K562 (cell line): ENCODE measurements around the gene NCAM2. TPM values are rescaled to one million over a fixed set of nuclear protein-coding genes. Genes with fewer than 3 reads are reported as not detected.

Source experiments
- ATAC-seq: fragments of 200-7000 bp; cut with Tn5 transposase; 3 replicates; pipeline ENCODE4 v1.9.1; 2020; ENCODE audit warnings: moderate library complexity
- BruUV-seq: library from RNA; stranded (reverse); fragments of 400-500 nt; replicated peaks from 2 replicates; lab custom pipeline; 2021; lab: Mats Ljungman, UMichigan
- CTCF ChIA-PET: fragments of 300-600 bp; formaldehyde crosslinking; extraction: SDS; loops from one replicate; lab custom pipeline; 2021; ENCODE audit warnings: low intra/inter-chr PET ratio; lab: Yijun Ruan, JAX
- POLR2A ChIA-PET: fragments of 300-600, 350-650 bp; sonication (Branson Sonifier 250); formaldehyde crosslinking; extraction: SDS; loops from one replicate; lab custom pipeline; 2021; ENCODE audit warnings: antibody characterized with exemption, inconsistent platforms; lab: Yijun Ruan, JAX
- DNase-seq, 4 experiments: peaks; one replicate each; pipeline versions ENCODE4 v3.0.0 to v3.0.0-alpha.2; 2011 to 2018; ENCODE audit warnings: low spot score in 3 of 4, mixed read lengths in 3 of 4; ENCODE audit errors: extremely low read depth in 1 of 4
- FAIRE-seq: peaks from 2 replicates; lab custom pipeline; 2011; peaks lifted over from hg19 to GRCh38; lab: Jason Lieb, UNC
- H2AFZ ChIP-seq: 2 replicates; pipeline ENCODE4 v1.6.0; 2011; ENCODE audit warnings: low read depth, low read length, control low read depth, inconsistent platforms
- H3K27ac ChIP-seq: fragments of 200-600 bp; 3 replicates; pipeline ENCODE4 v1.8.0; 2011; ENCODE audit warnings: low read depth, mild to moderate bottlenecking, control low read depth, inconsistent platforms, low read length, moderate library complexity, mixed read lengths; ENCODE audit errors: extremely low read depth
- H3K27me3 ChIP-seq, 2 experiments: fragments of 300-600 bp in 1 of 2; 2 replicates in 1 of 2; 3 replicates in 1 of 2; pipeline versions ENCODE4 v1.6.0 to v1.8.0; 2011; ENCODE audit warnings: inconsistent platforms in 2 of 2, low read length in 2 of 2, mild to moderate bottlenecking in 1 of 2, mixed read lengths in 1 of 2, moderate library complexity in 1 of 2; ENCODE audit not compliant: control insufficient read depth in 2 of 2, insufficient read depth in 2 of 2
- H3K36me3 ChIP-seq: fragments of 300-600 bp; 3 replicates; pipeline ENCODE4 v1.8.0; 2011; ENCODE audit warnings: mild to moderate bottlenecking, low read length, inconsistent platforms; ENCODE audit not compliant: control insufficient read depth, insufficient read depth
- H3K4me1 ChIP-seq, 2 experiments: fragments of 200-600 bp in 1 of 2; replicated peaks in 1 of 2; 2 replicates in 1 of 2; 3 replicates in 1 of 2; pipeline versions ENCODE4 v1.5.1 to v1.8.0; 2011; ENCODE audit warnings: inconsistent platforms in 2 of 2, low read length in 2 of 2, mild to moderate bottlenecking in 1 of 2, mixed read lengths in 1 of 2, moderate library complexity in 1 of 2; ENCODE audit not compliant: control insufficient read depth in 2 of 2, insufficient read depth in 2 of 2
- H3K4me2 ChIP-seq: 2 replicates; pipeline ENCODE4 v1.6.1; 2011; ENCODE audit warnings: low read length, control low read depth, inconsistent platforms, mixed read lengths; ENCODE audit not compliant: insufficient read depth
- H3K4me3 ChIP-seq: fragments of 200-600 bp; sonication (generic), shearing (Covaris generic); 2 replicates; pipeline ENCODE4 v1.5.1; 2016; ENCODE audit warnings: control low read depth, inconsistent platforms
- H3K79me2 ChIP-seq: fragments of 200-600 bp; 3 replicates; pipeline ENCODE4 v1.8.0; 2011; ENCODE audit warnings: low read length, inconsistent platforms; ENCODE audit not compliant: control insufficient read depth, insufficient read depth
- H3K9ac ChIP-seq, 2 experiments: 2 replicates each; pipeline versions ENCODE4 v1.6.0 to v1.6.1; 2011; ENCODE audit warnings: low read depth in 2 of 2, low read length in 2 of 2, control low read depth in 1 of 2, inconsistent platforms in 1 of 2, mild to moderate bottlenecking in 1 of 2, mixed read lengths in 1 of 2; ENCODE audit not compliant: insufficient read depth in 1 of 2
- H3K9me1 ChIP-seq: one replicate; pipeline ENCODE4 v1.6.0; 2011; ENCODE audit warnings: inconsistent platforms, mild to moderate bottlenecking, low read length, moderate library complexity; ENCODE audit not compliant: control insufficient read depth, insufficient read depth
- H3K9me3 ChIP-seq: replicated peaks from 2 replicates; pipeline ENCODE4 v1.5.1; 2011; ENCODE audit warnings: low read depth, low read length, inconsistent platforms; ENCODE audit not compliant: control insufficient read depth, insufficient read depth
- H4K20me1 ChIP-seq: replicated peaks from 2 replicates; pipeline ENCODE4 v1.6.1; 2011; ENCODE audit warnings: low read length, inconsistent platforms, mixed read lengths; ENCODE audit not compliant: control insufficient read depth, insufficient read depth
- BRD9 ChIP-seq: fragments of 450-650 bp; IDR thresholded peaks from 2 replicates; pipeline ENCODE4 v1.6.1; 2018; ENCODE audit warnings: low read depth; ENCODE audit not compliant: partially characterized antibody
- CGGBP1 ChIP-seq: fragments of 250-450 bp; sonication (Bioruptor Pico); IDR thresholded peaks from 2 replicates; pipeline ENCODE4 v1.9.0; 2021; ENCODE audit warnings: mild to moderate bottlenecking
- FOXJ2 ChIP-seq: fragments of 200-800 bp; sonication (Bioruptor generic); IDR thresholded peaks from 2 replicates; pipeline ENCODE4 v1.6.1; 2016; ENCODE audit warnings: missing genetic modification characterization, missing compliant biosample characterization
- FOXP1 ChIP-seq: sonication (generic); formaldehyde crosslinking; IDR thresholded peaks from 2 replicates; pipeline ENCODE4 v1.8.0; 2022; ENCODE audit warnings: mild to moderate bottlenecking, missing genetic modification reagents
- HDAC2 ChIP-seq: fragments of 450-650 bp; IDR thresholded peaks from 2 replicates; pipeline ENCODE4 v1.6.1; 2016; ENCODE audit warnings: mild to moderate bottlenecking
- HDAC3 ChIP-seq: fragments of 450-650 bp; IDR thresholded peaks from 2 replicates; pipeline ENCODE4 v1.6.1; 2018; ENCODE audit warnings: borderline replicate concordance, mild to moderate bottlenecking, moderate library complexity; ENCODE audit not compliant: partially characterized antibody
- POLR2AphosphoS5 ChIP-seq: IDR thresholded peaks from 2 replicates; pipeline ENCODE4 v1.6.1; 2011; ENCODE audit warnings: mild to moderate bottlenecking, low read depth, low read length, moderate library complexity; ENCODE audit not compliant: control insufficient read depth, insufficient read depth
- PREB ChIP-seq: sonication (generic); formaldehyde crosslinking; IDR thresholded peaks from 2 replicates; pipeline ENCODE4 v1.8.1; 2023; ENCODE audit warnings: mild to moderate bottlenecking, missing genetic modification reagents
- TCF7L2 ChIP-seq: fragments of 150-350 bp; IDR thresholded peaks from 2 replicates; pipeline ENCODE4 v1.6.1; 2016; ENCODE audit warnings: low read depth, mild to moderate bottlenecking, low read length, moderate library complexity
- ZNF146 ChIP-seq: IDR thresholded peaks from one replicate; pipeline ENCODE4 v1.6.1; 2018; ENCODE audit warnings: missing compliant biosample characterization; ENCODE audit not compliant: unreplicated experiment
- ZNF407 ChIP-seq: fragments of 450-650 bp; IDR thresholded peaks from 2 replicates; pipeline ENCODE4 v1.6.1; 2016; ENCODE audit warnings: low read depth
- ZNF584 ChIP-seq: fragments of 200-800 bp; sonication (Bioruptor generic); IDR thresholded peaks from 2 replicates; pipeline ENCODE4 v1.6.1; 2016; ENCODE audit warnings: low read depth, mild to moderate bottlenecking, missing genetic modification characterization, missing compliant biosample characterization
- WGBS: fragments of 100-300 bp; shearing (Covaris generic); methylation state at CpG from one replicate; pipeline ENCODE4 v1.1.6; 2016; ENCODE audit warnings: low coverage, mixed read lengths; ENCODE audit not compliant: insufficient coverage; ENCODE audit errors: missing lambda C conversion rate; 5-methylcytosine and 5-hydroxymethylcytosine counted together
- in situ Hi-C: fragments of 300-500 bp; cut with MboI; formaldehyde crosslinking; loops from 4 replicates; pipeline ENCODE4 v1.15.0; 2018; ENCODE audit warnings: inconsistent platforms, mixed read lengths
- intact Hi-C: fragments of 100-400 bp; cut with micrococcal nuclease; formaldehyde crosslinking; loops from 2 replicates; pipeline ENCODE4 v1.14.2; 2022
- polyA plus RNA-seq, 8 experiments: library from polyadenylated mRNA; depleted of rRNA in 4 of 8; stranded (reverse) in 5 of 8; unstranded in 3 of 8; fragments of >200 nt; fragmentation: Nextera tagmentation in 2 of 8; fragmentation: Illumina TruSeq in 1 of 8; extraction: Ambion mirVana in 2 of 8; extraction: Trizol in 1 of 8; gene quantifications; 2 replicates each; pipeline versions ENCODE4 v1.2.1 to v1.2.3, GENCODE V29; 2011 to 2014; ENCODE audit warnings: inconsistent platforms in 1 of 8, missing spikeins in 1 of 8
- total RNA-seq, 7 experiments: library from RNA; depleted of rRNA in 6 of 7; stranded (reverse); fragments of >200 nt in 6 of 7; fragmentation: Illumina TruSeq in 2 of 7; extraction: Trizol in 2 of 7; gene quantifications; 2 replicates each; pipeline versions ENCODE4 v1.2.1 to v1.2.3, GENCODE V29; 2011 to 2021; ENCODE audit warnings: low replicate concordance in 1 of 7

NCAM2 gene
- total and polyA plus RNA-seq, 9 of the 15 experiments (the other 6 are each of a cell fraction or from before 2014, with no cell fraction given) = 14.0 to 58.2 (median 27.8) TPM

DNA sequence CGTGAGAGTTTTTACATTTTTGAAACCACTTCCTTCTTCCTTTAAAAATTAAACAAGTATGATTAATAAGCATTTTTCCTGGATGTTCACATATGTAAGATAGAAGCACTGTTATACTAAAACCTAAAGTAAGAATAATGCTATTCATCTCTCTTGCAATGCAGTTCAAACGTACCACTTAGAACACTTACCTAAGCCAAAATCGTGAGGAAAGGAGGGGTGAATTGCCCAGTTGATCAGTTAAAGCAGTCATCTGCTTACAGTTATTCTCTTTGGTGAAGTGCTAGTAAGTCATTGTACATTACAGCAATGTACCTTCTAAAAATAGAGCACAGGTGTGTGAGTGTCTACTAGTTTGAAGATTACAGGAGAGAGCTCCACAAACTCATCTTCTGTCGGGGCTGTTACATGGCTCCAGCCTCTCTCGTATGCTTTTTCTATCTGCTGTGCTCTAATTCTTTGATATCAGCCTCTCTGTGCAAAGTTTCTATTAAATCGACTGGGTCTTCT, 3.4 kb downstream of the NCAM2 start:
- intact Hi-C loops (loop anchor here (5.0 kb wide), 2 partner anchors 371 to 686 kb away; no protein-coding TSS in a partner anchor), in situ Hi-C loops (loop anchor here (10.0 to 25.0 kb wide), 4 partner anchors 103 to 1786 kb away; no protein-coding TSS in a partner anchor)
- ATAC-seq = no peak
- no peaks in the 10 kb centered on the region for H3K9me3 ChIP-seq
- ChIA-PET POLR2A (no interaction called here), CTCF (no interaction called here)
- peaks cover 0 to 7% of the 10 kb centered on the region in 2 experiments; a peak in 1 of 5 replicates for H3K27me3 ChIP-seq
- TF ChIP-seq PREB = no peak
- TF ChIP-seq TCF7L2 = no peak
- no peak for TF ChIP-seq POLR2AphosphoS5
- TF ChIP-seq ZNF146 (CRISPR knock-in tag) = no peak
- no peak for TF ChIP-seq BRD9
- no peak for TF ChIP-seq HDAC2
- TF ChIP-seq FOXP1 (CRISPR knock-in tag) = no peak
- TF ChIP-seq HDAC3 = no peak
- no peak for TF ChIP-seq FOXJ2
- no peak for TF ChIP-seq ZNF584
- no peak for TF ChIP-seq ZNF407
- TF ChIP-seq CGGBP1 (CRISPR knock-in tag) = no peak
- H3K9me1 ChIP-seq = no peaks in the 10 kb centered on the region
- H3K4me2 ChIP-seq = no peak overlapping the region
- no peaks in the 10 kb centered on the region for H4K20me1 ChIP-seq
- WGBS = 3% methylated on average over 6 of the region's 6 CpGs
- no peak overlapping the region for H3K9ac ChIP-seq
- FAIRE-seq = no peak
- DNase-seq = no peak
- no TSS peak for BruUV-seq
- H3K4me3 ChIP-seq = no peak overlapping the region
- no peak overlapping the region for H2AFZ ChIP-seq
- H3K4me1 ChIP-seq = peaks cover 0 to 16% of the 10 kb centered on the region in 2 experiments; a peak in 3 of 5 replicates
- no peaks in the 10 kb centered on the region for H3K36me3 ChIP-seq
- H3K79me2 ChIP-seq = no peaks in the 10 kb centered on the region
- no peak overlapping the region for H3K27ac ChIP-seq
